Ovary (tissue), 9 donors: ENCODE results near the gene NECAB2. TPM values are rescaled to one million over a fixed set of nuclear protein-coding genes. Genes with fewer than 3 reads are reported as not detected.
"Not testable (repeated sequence)": the region's sequence is repeated elsewhere in the genome, so short reads cannot be mapped to it uniquely, and the experiment has no call there.

Source experiments
- DNase-seq, 5 donors: peaks; one replicate each; pipeline ENCODE4 v3.0.0-alpha.2; 2019 to 2020
- H3K27ac ChIP-seq, 2 donors: fragments of 200-600 bp; one replicate each; pipeline versions ENCODE4 v1.5.1 to v1.8.0; 2019 to 2022
- H3K27me3 ChIP-seq: fragments of 200-600 bp; one replicate; pipeline ENCODE4 v1.8.0; 2022
- H3K36me3 ChIP-seq: fragments of 200-600 bp; sonication (generic); one replicate; pipeline ENCODE4 v1.5.1; 2019
- H3K4me1 ChIP-seq: one replicate; pipeline ENCODE4 v1.8.1; 2013; ENCODE audit warnings: mild to moderate bottlenecking, moderate library complexity; ENCODE audit not compliant: insufficient read depth
- H3K4me3 ChIP-seq: fragments of 200-600 bp; sonication (generic); one replicate; pipeline ENCODE4 v1.5.1; 2017
- H3K9me3 ChIP-seq, 2 donors: fragments of 200-600 bp in 1 of 2; sonication (generic) in 1 of 2; one replicate each; pipeline versions ENCODE4 v1.5.1 to v1.8.1; 2013 to 2019; ENCODE audit warnings: mild to moderate bottlenecking in 1 of 2, moderate library complexity in 1 of 2
- EP300 ChIP-seq: sonication (generic); formaldehyde crosslinking; IDR thresholded peaks from one replicate; pipeline ENCODE4 v1.6.1; 2017; ENCODE audit warnings: antibody characterized with exemption
- POLR2A ChIP-seq: fragments of 450-650 bp; IDR thresholded peaks from one replicate; pipeline ENCODE4 v1.6.1; 2017; ENCODE audit warnings: antibody characterized with exemption, mild to moderate bottlenecking, moderate library complexity
- WGBS, 3 donors: extraction: QIAGEN DNeasy Blood & Tissue Kit in 1 of 3; methylation state at CpG; one replicate each; pipeline versions ENCODE4 v1.1.5 to v1.1.7; 2013 to 2017; 5-methylcytosine and 5-hydroxymethylcytosine counted together
- intact Hi-C, 4 donors: fragments of 100-400 bp; cut with DNase I; formaldehyde crosslinking; loops; one replicate each; pipeline versions ENCODE4 v1.11.0 to v1.15.1; 2022 to 2023
- polyA plus RNA-seq, 2 donors: library from polyadenylated mRNA; stranded (reverse); fragments of 200-250 nt in 1 of 2; fragments of 350-450 nt in 1 of 2; fragmentation: Illumina TruSeq in 1 of 2; extraction: RNeasy Lipid Tissue Mini Kit (QIAGEN cat#74804) in 1 of 2; gene quantifications; one replicate each; pipeline ENCODE4 v1.2.3, GENCODE V29; 2013 to 2014
- total RNA-seq, 7 donors: library from RNA; depleted of rRNA in 2 of 7; stranded (reverse); fragments of >200 nt in 2 of 7; fragmentation: NEBNext Ultra II Directional in 3 of 7; extraction: Animal tissue kit (Norgen Biotek cat#: 25700) in 3 of 7; gene quantifications; one replicate each; pipeline versions ENCODE4 v1.1.0 to v1.2.4, GENCODE V29; 2016 to 2023
- TF ChIP-seq, protein P1 (sequence below), 3 donors: fragments of 450-650 bp in 2 of 3; fragments of 200-600 bp in 1 of 3; IDR thresholded peaks; one replicate each; pipeline versions ENCODE4 v1.5.1 to v1.8.0; 2016 to 2022; ENCODE audit warnings: antibody characterized with exemption in 3 of 3, mild to moderate bottlenecking in 1 of 3
- donor health status: DM: no; HTN: no; CAD: no; lungs with moderate emphysema.
- donor health status: DM: no; HTN: no; CAD: no.
- donor health status: Bipolar disorder and iron deficiency.
- donor health status: DM: yes; HTN: yes; CAD: no.
- donor health status: DM: no; HTN: no; CAD: no.
- donor health status: DM: yes; HTN: yes; CAD: no.

NECAB2 gene
- total and polyA plus RNA-seq, 9 donors, result 0.20 to 1.6 (median 0.50) TPM; not detected in 4

DNA sequence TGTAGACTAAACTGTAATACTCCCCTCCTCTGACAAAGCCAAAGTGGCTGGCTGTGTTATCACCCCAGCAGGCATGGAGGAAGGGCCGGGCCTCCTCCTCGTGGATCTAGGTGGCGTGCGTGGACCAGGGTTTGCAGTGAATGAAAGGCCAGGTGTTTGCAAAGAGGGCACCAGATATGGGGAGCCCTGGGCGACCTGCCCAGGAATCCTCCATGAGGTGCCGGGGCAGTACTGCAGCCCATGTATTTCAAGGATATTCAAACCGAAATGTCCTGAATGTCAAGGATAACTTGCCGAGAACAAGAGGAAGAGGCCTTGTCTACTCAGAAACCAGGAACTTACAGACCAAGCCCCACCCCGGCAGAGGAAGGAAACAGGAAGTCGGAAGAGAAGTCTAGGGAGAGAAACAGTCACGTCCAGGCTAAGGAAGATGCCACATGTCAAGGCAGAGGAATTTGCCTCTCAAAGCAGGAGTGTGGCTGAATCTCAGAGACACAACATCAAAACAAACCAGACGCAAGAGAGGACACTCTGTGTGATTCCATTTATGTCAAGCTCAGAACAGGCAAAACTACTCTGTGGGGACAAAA lies 28.7 kb upstream of the NECAB2 start:
- no peaks in the 10 kb centered on the region for H3K36me3 ChIP-seq
- no peak for DNase-seq
- H3K27ac ChIP-seq, result no peak overlapping the region
- TF ChIP-seq, protein P1, sequence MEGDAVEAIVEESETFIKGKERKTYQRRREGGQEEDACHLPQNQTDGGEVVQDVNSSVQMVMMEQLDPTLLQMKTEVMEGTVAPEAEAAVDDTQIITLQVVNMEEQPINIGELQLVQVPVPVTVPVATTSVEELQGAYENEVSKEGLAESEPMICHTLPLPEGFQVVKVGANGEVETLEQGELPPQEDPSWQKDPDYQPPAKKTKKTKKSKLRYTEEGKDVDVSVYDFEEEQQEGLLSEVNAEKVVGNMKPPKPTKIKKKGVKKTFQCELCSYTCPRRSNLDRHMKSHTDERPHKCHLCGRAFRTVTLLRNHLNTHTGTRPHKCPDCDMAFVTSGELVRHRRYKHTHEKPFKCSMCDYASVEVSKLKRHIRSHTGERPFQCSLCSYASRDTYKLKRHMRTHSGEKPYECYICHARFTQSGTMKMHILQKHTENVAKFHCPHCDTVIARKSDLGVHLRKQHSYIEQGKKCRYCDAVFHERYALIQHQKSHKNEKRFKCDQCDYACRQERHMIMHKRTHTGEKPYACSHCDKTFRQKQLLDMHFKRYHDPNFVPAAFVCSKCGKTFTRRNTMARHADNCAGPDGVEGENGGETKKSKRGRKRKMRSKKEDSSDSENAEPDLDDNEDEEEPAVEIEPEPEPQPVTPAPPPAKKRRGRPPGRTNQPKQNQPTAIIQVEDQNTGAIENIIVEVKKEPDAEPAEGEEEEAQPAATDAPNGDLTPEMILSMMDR (IDR thresholded peaks at IDR 0.05), result no peak
- TF ChIP-seq POLR2A (no peak), EP300 (no peak)
- intact Hi-C loops, result no loop called here
- no peak overlapping the region for H3K4me3 ChIP-seq
- WGBS, 3 donors, result 30 to 51% (median 43%) methylated on average over 12 of the region's 12 CpGs
- no peaks in the 10 kb centered on the region for H3K9me3 ChIP-seq
- H3K4me1 ChIP-seq, result peaks cover 4% of the 10 kb centered on the region
- H3K27me3 ChIP-seq, result no peaks in the 10 kb centered on the region

DNA sequence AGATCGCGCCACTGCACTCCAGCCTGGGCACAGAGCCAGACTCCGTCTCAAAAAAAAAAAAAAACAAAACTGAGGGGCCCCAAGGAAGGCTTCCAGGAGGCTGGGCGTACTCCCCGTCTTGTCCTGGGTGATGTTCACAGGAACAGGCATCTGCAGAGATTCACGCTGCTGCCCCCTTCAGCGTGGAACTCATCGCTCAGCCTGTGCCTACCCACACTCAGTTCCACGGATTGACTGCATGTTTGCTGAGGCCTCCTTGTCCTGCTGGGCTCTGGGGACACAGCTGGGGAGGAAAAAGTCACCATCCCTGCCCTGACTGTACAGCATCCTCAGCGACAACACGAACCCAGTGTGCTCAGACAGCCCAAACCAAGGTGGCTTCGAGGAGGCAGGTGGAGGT lies 27.9 kb upstream of the NECAB2 start:
- no peaks in the 10 kb centered on the region for H3K27me3 ChIP-seq
- TF ChIP-seq EP300, result no peak
- TF ChIP-seq POLR2A, result no peak
- TF ChIP-seq, protein P1 (IDR thresholded peaks at IDR 0.05), result no peak
- H3K4me1 ChIP-seq, result peaks cover 4% of the 10 kb centered on the region
- DNase-seq, result no peak
- no peaks in the 10 kb centered on the region for H3K36me3 ChIP-seq
- no peak overlapping the region for H3K4me3 ChIP-seq
- no peaks in the 10 kb centered on the region for H3K9me3 ChIP-seq
- intact Hi-C loops, result no loop called here
- WGBS, 3 donors, result 61 to 69% (median 67%) methylated on average over 12 of the region's 12 CpGs
- H3K27ac ChIP-seq, result no peak overlapping the region

DNA sequence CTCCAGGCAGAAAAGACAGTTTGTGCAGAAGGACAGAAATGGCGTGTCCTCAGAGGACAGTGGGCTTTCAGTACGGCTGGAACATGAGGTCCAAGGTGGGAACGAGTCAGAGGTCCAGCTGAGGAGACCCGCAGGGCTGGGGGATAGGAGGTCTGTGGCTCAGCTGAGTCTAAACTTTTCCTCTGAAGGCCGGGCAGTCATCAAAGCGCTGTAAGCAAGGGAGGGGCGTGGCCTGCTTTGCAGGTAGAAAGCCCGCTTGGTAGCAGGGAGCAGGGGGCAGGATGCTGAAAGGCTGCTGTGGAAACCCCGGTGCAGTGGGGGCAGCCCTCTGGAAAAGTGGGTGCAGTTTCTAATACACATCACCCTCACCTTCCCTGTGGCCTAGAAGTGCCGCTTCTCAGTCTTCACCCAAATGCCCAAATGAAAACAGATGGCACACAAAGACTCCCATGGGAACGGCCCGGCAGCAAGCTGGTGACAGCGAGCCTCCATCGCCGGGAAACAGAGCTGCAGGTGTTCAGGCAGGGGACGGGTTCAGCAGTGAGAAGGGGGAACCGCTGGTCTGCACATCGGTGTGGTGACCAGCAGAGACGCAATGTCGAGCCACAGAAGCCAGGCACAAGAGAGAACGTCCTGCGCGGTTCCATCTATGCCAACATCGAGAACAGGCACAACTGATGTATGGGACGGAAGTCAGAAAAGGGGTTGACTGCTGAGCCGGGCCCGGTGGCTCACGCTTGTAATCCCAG lies 27.2 kb upstream of the NECAB2 start:
- intact Hi-C loops, result no loop called here
- H3K27ac ChIP-seq, result no peak overlapping the region
- TF ChIP-seq POLR2A, result no peak
- TF ChIP-seq, protein P1 (IDR thresholded peaks at IDR 0.05), result no peak
- no peak for TF ChIP-seq EP300
- no peak for DNase-seq
- no peaks in the 10 kb centered on the region for H3K36me3 ChIP-seq
- no peak overlapping the region for H3K4me3 ChIP-seq
- peaks cover 4% of the 10 kb centered on the region for H3K4me1 ChIP-seq
- no peaks in the 10 kb centered on the region for H3K27me3 ChIP-seq
- H3K9me3 ChIP-seq, result no peaks in the 10 kb centered on the region
- WGBS, 3 donors, result 89 to 91% (median 90%) methylated on average over 28 of the region's 28 CpGs

DNA sequence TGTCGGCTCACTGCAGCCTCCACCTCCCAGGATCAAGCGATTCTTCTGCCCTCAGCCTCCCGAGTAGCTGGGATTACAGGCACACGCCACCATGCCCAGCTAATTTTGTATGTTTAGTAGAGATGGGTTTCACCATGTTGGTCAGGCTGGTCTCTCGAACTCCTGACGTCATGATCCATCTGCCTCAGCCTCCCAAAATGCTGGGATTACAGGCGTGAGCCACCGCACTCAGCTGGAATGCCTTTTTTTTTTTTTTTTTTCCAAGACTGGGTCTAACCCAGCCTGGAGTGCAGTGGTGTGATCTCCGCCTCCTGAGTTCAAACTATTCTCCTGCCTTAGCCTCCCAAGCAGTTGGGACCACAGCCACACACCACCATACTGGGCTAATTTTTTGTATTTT lies 26.5 kb upstream of the NECAB2 start:
- DNase-seq, H3K27ac ChIP-seq, H3K27me3 ChIP-seq, H3K36me3 ChIP-seq, intact Hi-C loops, H3K4me3 ChIP-seq, H3K9me3 ChIP-seq, H3K4me1 ChIP-seq: not testable (repeated sequence)
- 96 to 97% (median 97%) methylated on average over 9 of the region's 9 CpGs for WGBS, 3 donors

DNA sequence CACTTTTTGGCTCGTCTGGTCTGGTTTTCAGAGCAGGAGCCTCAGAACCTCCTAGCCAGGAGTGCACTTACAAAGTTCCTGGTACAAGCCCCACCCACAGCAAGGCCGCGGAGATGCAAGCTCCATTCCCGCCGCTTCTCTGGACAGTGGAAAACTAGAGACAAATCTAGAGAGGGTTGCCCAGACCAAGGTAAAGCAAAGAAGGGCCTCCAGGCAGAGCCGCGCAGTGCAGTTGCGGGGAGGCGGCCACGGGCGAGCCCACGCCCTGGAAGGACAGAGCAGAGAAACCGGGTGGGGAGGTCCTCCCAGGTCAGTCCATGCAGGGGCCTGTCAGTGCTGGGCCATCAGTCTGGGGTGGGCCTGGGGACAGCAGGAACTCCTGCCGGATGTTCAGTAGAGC lies 26.0 kb upstream of the NECAB2 start:
- H3K4me1 ChIP-seq, result peaks cover 4% of the 10 kb centered on the region
- DNase-seq, result no peak
- H3K36me3 ChIP-seq, result no peaks in the 10 kb centered on the region
- TF ChIP-seq POLR2A, result no peak
- intact Hi-C loops, result no loop called here
- WGBS, 3 donors, result 88 to 89% (median 88%) methylated on average over 14 of the region's 14 CpGs
- no peaks in the 10 kb centered on the region for H3K9me3 ChIP-seq
- H3K4me3 ChIP-seq, result no peak overlapping the region
- no peaks in the 10 kb centered on the region for H3K27me3 ChIP-seq
- H3K27ac ChIP-seq, result no peak overlapping the region
